ENCODE measurements around the gene KXD1.

DNA sequence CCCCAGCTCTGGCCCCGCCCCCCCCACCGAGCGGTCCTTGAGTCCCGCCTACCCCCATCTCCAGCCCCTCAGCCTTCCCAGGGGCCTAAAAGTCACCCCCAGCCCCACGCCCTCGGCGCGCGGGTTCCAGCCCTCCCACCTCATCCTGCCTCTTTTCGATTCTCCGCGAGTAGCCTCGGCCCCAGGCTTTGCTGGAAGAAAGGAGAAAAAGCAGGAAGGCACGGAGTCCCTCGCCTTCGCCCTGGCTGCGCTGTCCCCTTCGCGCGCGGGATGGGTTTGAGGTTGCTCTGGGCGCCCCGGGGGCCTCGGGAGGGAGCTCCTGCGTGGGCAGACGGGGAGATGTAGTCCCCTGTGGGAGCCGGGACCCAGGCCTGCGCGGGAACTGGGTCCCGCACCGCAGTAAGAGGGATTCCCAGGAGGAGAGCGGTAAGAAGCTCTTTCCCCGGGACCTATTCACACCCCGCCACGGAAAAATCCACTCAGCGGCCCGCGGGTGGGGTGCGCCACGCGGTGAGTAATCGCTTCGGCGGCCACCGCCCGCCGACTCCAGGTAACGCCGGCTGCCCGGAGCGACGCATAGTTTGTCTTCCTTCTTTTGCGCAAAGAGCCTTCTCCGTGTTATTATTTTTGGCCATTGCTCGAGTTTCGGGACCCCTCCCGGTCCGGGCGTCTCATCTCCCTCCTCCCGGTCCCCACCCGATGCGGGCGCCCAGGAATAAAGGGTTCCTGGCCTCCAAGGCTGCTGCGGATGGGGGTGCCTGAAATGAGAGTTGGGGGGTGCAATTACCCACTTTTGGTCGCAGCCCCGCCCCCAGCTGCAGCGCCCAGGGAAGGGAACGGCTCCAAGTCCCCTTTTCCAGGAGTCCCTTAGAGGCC is 49.8 kb downstream of the KXD1 start:
- TF ChIP-seq CTCF (IDR thresholded peaks at IDR 0.05 in 4 of 5, conservative IDR thresholded peaks at IDR 0.05 in 1 of 5) (no peak), POLR2A (IDR thresholded peaks at IDR 0.05) (no peak)
